ENCODE data around the gene SRGAP2B. TPM values are rescaled to one million over a fixed set of nuclear protein-coding genes. Genes with fewer than 3 reads are reported as not detected.
"Not testable (repeated sequence)": the region's sequence is repeated elsewhere in the genome, so short reads cannot be mapped to it uniquely, and the experiment has no call there.

SRGAP2B gene
- total RNA-seq, 1 experiment from 2014 or later, result 24.2 TPM

GRCh38 chr1:145041519-145041918 is 53.6 kb downstream of the SRGAP2B start:
- H3K27ac ChIP-seq; H3K27me3 ChIP-seq (replicated peaks); H3K4me3 ChIP-seq; H3K4me1 ChIP-seq (replicated peaks); DNase-seq (ENCODE audit: low read depth in 1 of 2, low spot score in 2 of 2); H3K36me3 ChIP-seq; H3K9me3 ChIP-seq (replicated peaks): not testable (repeated sequence)

DNA sequence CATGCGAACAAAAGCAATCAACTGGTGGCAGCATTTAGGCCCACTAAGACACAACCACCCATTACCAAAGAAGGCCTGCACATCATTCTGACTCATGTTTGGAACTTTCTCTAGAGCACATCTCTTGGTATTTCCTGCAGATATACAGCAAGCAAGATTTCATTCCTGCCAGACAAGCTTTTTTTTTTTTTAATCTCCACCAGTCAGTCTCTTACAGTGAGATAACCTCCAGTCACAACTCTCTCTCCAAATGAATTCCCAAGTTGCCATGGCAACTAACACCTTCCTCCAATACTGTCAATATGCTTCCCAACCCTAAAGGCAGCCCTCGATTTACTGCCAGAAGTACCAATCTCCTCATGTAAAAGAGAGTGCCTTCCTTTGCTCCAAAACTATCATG is 59.1 kb downstream of the SRGAP2B start:
- H3K9me3 ChIP-seq (replicated peaks); H3K4me3 ChIP-seq; H3K4me1 ChIP-seq (replicated peaks); H3K36me3 ChIP-seq; DNase-seq (ENCODE audit: low read depth in 1 of 2, low spot score in 2 of 2); H3K27ac ChIP-seq; H3K27me3 ChIP-seq (replicated peaks): not testable (repeated sequence)

GRCh38 chr1:145033523-145033922 is 61.6 kb downstream of the SRGAP2B start:
- DNase-seq (ENCODE audit: low read depth in 1 of 2, low spot score in 2 of 2); H3K9me3 ChIP-seq (replicated peaks); H3K4me3 ChIP-seq; H3K27me3 ChIP-seq (replicated peaks); H3K27ac ChIP-seq; H3K36me3 ChIP-seq; H3K4me1 ChIP-seq (replicated peaks): not testable (repeated sequence)

DNA sequence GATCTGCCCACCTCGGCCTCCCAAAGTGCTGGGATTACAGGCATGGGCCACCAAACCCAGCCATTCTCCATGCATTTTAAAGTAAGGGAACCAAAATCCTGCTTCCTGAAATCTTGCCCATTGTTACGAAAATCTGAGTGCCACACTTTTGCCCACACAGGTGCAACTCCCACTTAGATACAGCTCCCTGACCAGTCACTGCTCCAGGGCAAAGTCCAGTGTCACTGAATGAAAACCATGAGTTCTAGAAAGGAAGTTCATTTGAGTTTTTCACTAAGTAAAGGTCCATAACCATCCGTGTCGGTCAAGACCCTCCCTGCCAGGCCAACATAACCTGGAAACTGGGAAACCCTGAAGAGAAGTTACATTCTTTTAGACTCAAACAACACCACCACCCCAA is 67.9 kb downstream of the SRGAP2B start:
- not testable (repeated sequence) for H3K27me3 ChIP-seq (replicated peaks); H3K4me3 ChIP-seq; H3K4me1 ChIP-seq (replicated peaks); H3K36me3 ChIP-seq; DNase-seq (ENCODE audit: low read depth in 1 of 2, low spot score in 2 of 2); H3K9me3 ChIP-seq (replicated peaks); H3K27ac ChIP-seq

DNA sequence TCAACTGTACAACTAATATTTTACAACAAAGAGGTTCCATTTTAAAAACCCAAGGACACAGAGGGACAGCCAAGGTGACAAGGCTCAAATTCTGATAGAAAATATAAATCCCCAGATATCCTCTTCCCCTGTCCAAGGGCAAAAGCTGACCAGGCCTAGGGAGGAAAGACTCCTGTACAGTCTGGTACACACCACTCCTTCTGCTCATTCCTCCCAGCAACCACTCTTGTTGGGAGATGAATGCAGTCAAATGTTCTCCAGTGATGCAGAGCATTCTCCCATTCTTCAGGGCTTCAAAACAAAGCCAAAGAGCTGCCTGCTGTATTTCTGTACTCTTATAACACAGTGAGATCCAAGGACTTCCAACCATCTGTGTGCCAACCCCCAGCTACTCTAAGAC is 69.8 kb downstream of the SRGAP2B start:
- H3K36me3 ChIP-seq; H3K27me3 ChIP-seq (replicated peaks); H3K4me1 ChIP-seq (replicated peaks); H3K9me3 ChIP-seq (replicated peaks); DNase-seq (ENCODE audit: low read depth in 1 of 2, low spot score in 2 of 2); H3K27ac ChIP-seq; H3K4me3 ChIP-seq: not testable (repeated sequence)

- H3K4me3 ChIP-seq; H3K27me3 ChIP-seq (replicated peaks); DNase-seq (ENCODE audit: low read depth in 1 of 2, low spot score in 2 of 2); H3K9me3 ChIP-seq (replicated peaks); H3K4me1 ChIP-seq (replicated peaks); H3K27ac ChIP-seq; H3K36me3 ChIP-seq: not testable (repeated sequence)
These were observed 72.9 kb downstream of the SRGAP2B start for GRCh38 chr1:145022259-145022658.

DNA sequence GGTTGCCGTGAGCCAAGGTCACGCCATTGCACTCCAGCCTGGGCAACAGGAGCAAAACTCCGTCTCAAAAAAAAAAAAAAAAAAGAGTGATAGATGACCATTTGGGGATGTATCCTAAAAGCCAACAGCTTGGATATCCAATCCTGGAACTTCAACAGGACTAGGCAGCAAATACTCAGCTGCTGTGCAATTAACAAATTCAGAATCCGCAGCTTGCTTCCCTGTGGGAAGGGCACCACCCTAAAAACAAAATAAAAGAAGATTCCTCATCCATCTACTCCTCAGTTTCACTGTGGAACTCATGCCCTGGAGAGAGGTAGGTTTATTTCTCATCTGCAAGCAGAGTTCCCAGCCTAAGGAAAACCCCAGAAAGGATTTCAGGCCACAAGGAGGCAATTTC is 73.4 kb downstream of the SRGAP2B start:
- H3K27ac ChIP-seq; H3K4me3 ChIP-seq; DNase-seq (ENCODE audit: low read depth in 1 of 2, low spot score in 2 of 2); H3K36me3 ChIP-seq; H3K27me3 ChIP-seq (replicated peaks); H3K9me3 ChIP-seq (replicated peaks); H3K4me1 ChIP-seq (replicated peaks): not testable (repeated sequence)

GRCh38 chr1:145019709-145020108 is 75.4 kb downstream of the SRGAP2B start:
- H3K9me3 ChIP-seq (replicated peaks); H3K36me3 ChIP-seq; H3K4me3 ChIP-seq; H3K4me1 ChIP-seq (replicated peaks); H3K27ac ChIP-seq; H3K27me3 ChIP-seq (replicated peaks); DNase-seq (ENCODE audit: low read depth in 1 of 2, low spot score in 2 of 2): not testable (repeated sequence)

GRCh38 chr1:145017725-145018124 is 77.4 kb downstream of the SRGAP2B start:
- H3K9me3 ChIP-seq (replicated peaks); H3K4me1 ChIP-seq (replicated peaks); H3K4me3 ChIP-seq; H3K36me3 ChIP-seq; H3K27ac ChIP-seq; H3K27me3 ChIP-seq (replicated peaks); DNase-seq (ENCODE audit: low read depth in 1 of 2, low spot score in 2 of 2): not testable (repeated sequence)

- not testable (repeated sequence) for H3K9me3 ChIP-seq (replicated peaks); H3K27ac ChIP-seq; H3K4me3 ChIP-seq; H3K27me3 ChIP-seq (replicated peaks); DNase-seq (ENCODE audit: low read depth in 1 of 2, low spot score in 2 of 2); H3K36me3 ChIP-seq; H3K4me1 ChIP-seq (replicated peaks)
These were observed 78.7 kb downstream of the SRGAP2B start for GRCh38 chr1:145016492-145016862.

DNA sequence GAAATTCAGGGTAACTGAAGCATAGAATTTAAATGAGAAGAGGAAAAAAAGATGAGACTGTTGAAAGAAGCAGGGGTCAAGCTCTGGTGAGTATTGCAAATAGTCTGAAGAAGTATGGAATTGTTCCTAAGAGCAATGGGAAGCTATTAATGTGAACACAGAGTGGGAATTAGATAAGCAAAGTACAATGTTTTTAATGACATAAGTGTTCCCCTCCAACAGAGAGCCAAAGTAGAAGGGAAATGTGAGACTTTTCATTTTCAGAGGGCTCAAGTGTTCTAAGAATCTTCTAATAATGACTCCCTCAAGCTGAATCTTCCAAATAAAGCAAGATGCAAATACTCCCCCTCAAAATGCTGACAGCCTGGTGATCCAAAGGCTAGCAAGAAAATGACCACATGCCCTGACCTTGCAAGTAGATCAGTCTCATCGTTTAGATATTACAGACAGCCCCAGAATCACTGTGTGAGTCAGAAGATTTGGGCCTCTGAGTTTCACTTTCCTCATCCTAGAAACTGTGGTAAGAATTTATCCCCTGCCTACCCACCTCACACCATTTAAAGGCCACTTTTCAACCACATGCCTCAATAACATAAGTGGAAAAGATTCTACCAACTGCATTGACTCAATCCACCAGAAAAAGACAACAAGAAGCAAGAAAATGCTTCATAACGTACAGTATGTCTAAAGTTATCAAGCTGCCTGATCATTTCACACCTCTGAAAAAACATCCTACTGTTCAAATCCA is 79.2 kb downstream of the SRGAP2B start:
- H3K27me3 ChIP-seq (replicated peaks); H3K4me3 ChIP-seq; H3K36me3 ChIP-seq; H3K27ac ChIP-seq; DNase-seq (ENCODE audit: low read depth in 1 of 2, low spot score in 2 of 2); H3K9me3 ChIP-seq (replicated peaks); H3K4me1 ChIP-seq (replicated peaks): not testable (repeated sequence)

GRCh38 chr1:145013353-145013752 is 81.8 kb downstream of the SRGAP2B start:
- H3K4me1 ChIP-seq (replicated peaks); H3K4me3 ChIP-seq; H3K27ac ChIP-seq; H3K9me3 ChIP-seq (replicated peaks); H3K27me3 ChIP-seq (replicated peaks); DNase-seq (ENCODE audit: low read depth in 1 of 2, low spot score in 2 of 2); H3K36me3 ChIP-seq: not testable (repeated sequence)

- H3K4me3 ChIP-seq; H3K27ac ChIP-seq; DNase-seq (ENCODE audit: low read depth in 1 of 2, low spot score in 2 of 2); H3K4me1 ChIP-seq (replicated peaks); H3K9me3 ChIP-seq (replicated peaks); H3K27me3 ChIP-seq (replicated peaks); H3K36me3 ChIP-seq: not testable (repeated sequence)
These were observed 83.3 kb downstream of the SRGAP2B start for GRCh38 chr1:145011811-145012210.

GRCh38 chr1:145010580-145010979 is 84.5 kb downstream of the SRGAP2B start:
- not testable (repeated sequence) for H3K27ac ChIP-seq; H3K27me3 ChIP-seq (replicated peaks); H3K36me3 ChIP-seq; DNase-seq (ENCODE audit: low read depth in 1 of 2, low spot score in 2 of 2); H3K4me1 ChIP-seq (replicated peaks); H3K9me3 ChIP-seq (replicated peaks); H3K4me3 ChIP-seq

GRCh38 chr1:145009928-145010327 is 85.2 kb downstream of the SRGAP2B start:
- not testable (repeated sequence) for H3K4me3 ChIP-seq; DNase-seq (ENCODE audit: low read depth in 1 of 2, low spot score in 2 of 2); H3K4me1 ChIP-seq (replicated peaks); H3K27me3 ChIP-seq (replicated peaks); H3K27ac ChIP-seq; H3K36me3 ChIP-seq; H3K9me3 ChIP-seq (replicated peaks)

Data from SJSA1 (cell line).